Body of pancreas (tissue), 4 donors: ENCODE data around the gene HOXB5.

Experiments
- POLR2A ChIP-seq, 3 donors: fragments of 450-650 bp; IDR thresholded peaks; one replicate each; pipeline ENCODE4 v1.6.1; 2016; ENCODE audit warnings: antibody characterized with exemption in 3 of 3, mild to moderate bottlenecking in 2 of 3
- TF ChIP-seq, protein P1 (sequence below), 7 experiments: fragments of 450-650 bp in 4 of 7; fragments of 200-600 bp in 3 of 7; sonication (generic) in 3 of 7; IDR thresholded peaks; one replicate each; pipeline ENCODE4 v1.5.1; 2016 to 2019; ENCODE audit warnings: antibody characterized with exemption in 7 of 7

DNA sequence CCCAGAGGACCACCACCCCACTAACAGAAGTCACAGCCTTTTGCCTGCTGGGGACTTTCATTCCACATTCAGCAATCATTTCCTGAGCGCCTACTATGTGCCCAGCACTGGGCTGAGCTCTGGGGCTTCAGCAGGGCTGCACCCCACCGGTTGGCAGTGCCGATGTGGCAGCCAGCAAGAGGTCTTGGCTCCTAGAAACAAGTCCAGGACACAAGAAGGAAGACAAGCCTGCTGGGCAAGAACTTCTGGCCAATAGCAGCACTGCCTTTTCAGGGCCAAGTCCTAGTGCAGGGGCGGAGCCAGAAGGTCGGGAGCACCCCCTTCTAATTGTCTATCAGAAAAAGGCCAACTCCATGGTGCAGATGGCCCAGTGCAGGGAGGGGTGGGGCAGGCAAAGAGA, 45.6 kb upstream of the HOXB5 start:
- TF ChIP-seq, protein P1, sequence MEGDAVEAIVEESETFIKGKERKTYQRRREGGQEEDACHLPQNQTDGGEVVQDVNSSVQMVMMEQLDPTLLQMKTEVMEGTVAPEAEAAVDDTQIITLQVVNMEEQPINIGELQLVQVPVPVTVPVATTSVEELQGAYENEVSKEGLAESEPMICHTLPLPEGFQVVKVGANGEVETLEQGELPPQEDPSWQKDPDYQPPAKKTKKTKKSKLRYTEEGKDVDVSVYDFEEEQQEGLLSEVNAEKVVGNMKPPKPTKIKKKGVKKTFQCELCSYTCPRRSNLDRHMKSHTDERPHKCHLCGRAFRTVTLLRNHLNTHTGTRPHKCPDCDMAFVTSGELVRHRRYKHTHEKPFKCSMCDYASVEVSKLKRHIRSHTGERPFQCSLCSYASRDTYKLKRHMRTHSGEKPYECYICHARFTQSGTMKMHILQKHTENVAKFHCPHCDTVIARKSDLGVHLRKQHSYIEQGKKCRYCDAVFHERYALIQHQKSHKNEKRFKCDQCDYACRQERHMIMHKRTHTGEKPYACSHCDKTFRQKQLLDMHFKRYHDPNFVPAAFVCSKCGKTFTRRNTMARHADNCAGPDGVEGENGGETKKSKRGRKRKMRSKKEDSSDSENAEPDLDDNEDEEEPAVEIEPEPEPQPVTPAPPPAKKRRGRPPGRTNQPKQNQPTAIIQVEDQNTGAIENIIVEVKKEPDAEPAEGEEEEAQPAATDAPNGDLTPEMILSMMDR (IDR thresholded peaks at IDR 0.05), result no peak
- TF ChIP-seq POLR2A (IDR thresholded peaks at IDR 0.05), result no peak
